Frontal cortex (tissue), 4 donors: ENCODE results near the gene PMEPA1. TPM values are rescaled to one million over a fixed set of nuclear protein-coding genes. Genes with fewer than 3 reads are reported as not detected.
A peak's percentile ranks its signal among the peaks of the same experiment; 100 is the strongest.

Source experiments
- DNase-seq, 2 donors: peaks; one replicate each; pipeline ENCODE4 v3.0.0; 2012; ENCODE audit warnings: low spot score in 2 of 2
- FAIRE-seq: peaks from 2 replicates; lab custom pipeline; 2012; peaks lifted over from hg19 to GRCh38; lab: Jason Lieb, UNC
- total RNA-seq: library from RNA; depleted of rRNA; stranded (reverse); fragments of >200 nt; gene quantifications from one replicate; pipeline ENCODE4 v1.2.3, GENCODE V29; 2014
- donor health status: control.
- donor health status: control.
- donor health status: control.

Gene PMEPA1
- total RNA-seq, 1 donor from 2014 or later: 6.1 TPM

DNA sequence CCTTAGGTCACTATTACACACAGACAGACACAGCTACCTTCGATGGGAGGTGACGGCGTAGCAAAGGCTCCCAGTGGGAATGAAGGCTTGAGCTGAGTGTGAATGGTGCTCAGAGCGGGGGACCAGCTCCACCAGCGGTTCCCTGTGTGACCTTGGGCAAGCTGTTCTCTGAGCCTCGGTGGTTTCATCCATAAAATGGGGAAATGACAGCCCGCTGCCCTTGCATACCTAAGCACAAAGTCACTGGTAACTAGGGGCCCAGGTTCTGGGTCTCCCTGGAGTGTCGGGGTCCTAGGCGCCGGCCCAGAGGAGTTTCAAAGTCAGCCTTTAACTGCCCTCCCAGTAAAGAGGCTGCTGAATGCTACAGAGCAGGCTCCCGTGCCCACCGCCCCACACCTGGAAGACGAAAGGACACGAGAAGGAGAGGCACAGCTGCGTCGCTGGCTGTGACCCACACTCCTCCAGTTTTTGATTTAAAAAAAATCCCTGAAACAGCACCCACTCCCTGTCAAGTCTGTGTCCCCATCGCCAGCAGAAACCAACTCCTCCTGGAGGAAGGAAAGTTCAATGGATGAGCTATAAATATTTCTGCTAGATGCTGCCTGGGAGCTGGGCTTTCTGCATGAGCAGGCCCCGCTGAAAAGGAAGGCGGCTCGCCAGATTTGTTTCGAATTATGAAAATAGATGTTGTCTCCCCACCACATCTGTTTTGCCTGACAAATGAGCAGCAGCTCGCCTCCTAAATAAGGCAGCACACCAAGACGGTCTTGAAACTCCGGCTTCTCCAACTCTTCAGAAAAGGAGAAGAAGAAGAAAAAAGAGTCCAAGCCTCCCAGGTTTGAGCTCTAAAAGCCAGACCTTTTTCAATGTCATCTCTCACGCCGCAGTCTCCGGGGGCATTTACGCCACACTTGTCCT is 27.4 kb downstream of the PMEPA1 start:
- FAIRE-seq (no peak), DNase-seq (no peak)

DNA sequence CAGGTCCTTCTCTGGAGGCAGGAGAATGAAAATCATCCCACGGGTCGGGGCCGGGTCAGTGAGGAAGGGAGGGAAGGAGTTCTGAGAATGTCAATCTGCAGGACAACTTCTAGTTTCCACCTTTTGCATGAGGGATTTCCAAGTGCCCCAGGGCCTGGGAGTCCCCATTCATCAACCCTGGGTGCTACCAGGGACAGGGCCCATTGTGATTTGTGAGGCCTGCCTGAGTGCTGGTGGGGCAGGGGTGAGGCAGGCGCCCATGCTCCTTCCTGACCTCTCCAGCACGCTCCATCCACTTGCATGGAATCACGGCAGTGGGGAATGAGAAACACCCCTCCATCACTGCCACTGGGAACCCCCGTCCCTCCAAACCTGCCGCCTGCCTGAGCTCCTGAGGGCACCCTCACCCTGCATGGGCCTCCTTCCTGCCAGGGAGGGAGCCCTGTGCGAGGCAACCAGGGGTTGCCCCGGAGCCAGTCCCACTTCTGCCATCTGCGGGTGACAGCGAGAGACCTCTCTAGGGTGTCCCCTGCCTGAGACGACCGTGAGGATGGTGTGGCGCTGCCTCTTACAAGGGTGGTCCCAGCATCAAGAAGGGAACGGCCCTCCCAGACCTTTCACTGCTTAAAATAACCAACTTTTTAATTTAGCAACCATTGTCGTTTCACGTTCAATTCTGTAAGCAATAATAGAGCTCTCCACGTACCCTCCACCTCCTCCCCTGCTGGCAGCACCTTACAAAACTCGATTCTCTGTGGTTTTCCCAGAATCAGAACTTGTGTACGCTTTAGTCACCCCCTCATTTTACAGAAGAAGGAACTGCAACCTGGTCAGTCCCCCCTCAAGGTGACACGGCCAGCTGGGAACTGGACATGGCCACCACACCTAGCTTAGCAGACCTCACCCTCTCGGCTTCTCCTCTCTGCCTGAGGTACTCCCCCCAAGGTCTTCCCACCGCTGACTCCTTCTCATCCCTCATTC is 28.6 kb downstream of the PMEPA1 start:
- DNase-seq: no peak

GRCh38 chr20:57680131-57680716 is 29.6 kb downstream of the PMEPA1 start:
- FAIRE-seq (no peak), DNase-seq (no peak)

More for the DNA sequence above, 28.6 kb downstream of the PMEPA1 start:
- no peak for FAIRE-seq

- DNase-seq (no peak), FAIRE-seq (no peak)
These were observed 30.7 kb downstream of the PMEPA1 start for GRCh38 chr20:57679113-57679512.

DNA sequence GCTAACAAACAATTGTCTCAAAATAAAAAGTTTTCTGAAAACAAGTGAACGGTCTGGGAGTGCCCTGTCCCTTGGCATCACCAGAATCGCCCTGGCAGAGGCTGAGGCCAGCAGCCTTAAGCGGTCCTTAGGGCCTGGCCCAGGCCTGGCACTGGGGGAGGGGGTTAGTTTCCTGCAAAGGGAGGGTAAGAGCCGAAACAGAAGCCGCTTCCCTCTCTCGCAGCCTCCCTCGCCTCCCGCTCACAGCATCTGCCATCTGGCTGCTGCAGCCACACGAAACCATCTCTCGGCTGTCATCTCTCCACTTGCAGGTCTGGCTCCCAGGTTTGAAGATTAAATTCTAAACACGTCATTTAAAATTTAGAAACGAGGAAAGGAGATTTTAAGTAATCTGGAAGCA is 31.5 kb downstream of the PMEPA1 start:
- FAIRE-seq: no peak
- DNase-seq: no peak

DNA sequence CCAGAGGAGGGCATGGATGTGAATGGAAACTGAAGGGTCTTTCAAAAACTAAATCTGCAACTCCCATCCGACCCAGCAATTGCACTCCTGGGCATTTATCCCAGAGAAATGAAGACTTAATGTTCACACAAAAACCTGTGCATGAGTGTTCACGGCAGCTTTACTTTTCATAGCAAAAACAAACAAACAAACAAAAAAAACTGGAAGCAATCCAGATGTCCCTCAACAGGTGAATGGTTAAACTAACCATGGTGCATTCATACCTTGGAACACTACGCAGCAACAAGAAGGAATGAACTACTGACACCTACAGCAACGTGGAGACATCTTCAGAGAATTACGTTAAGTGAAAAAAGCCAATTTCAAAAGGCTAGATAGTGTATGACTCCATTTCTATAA is 32.2 kb downstream of the PMEPA1 start:
- FAIRE-seq (no peak), DNase-seq (no peak)

DNA sequence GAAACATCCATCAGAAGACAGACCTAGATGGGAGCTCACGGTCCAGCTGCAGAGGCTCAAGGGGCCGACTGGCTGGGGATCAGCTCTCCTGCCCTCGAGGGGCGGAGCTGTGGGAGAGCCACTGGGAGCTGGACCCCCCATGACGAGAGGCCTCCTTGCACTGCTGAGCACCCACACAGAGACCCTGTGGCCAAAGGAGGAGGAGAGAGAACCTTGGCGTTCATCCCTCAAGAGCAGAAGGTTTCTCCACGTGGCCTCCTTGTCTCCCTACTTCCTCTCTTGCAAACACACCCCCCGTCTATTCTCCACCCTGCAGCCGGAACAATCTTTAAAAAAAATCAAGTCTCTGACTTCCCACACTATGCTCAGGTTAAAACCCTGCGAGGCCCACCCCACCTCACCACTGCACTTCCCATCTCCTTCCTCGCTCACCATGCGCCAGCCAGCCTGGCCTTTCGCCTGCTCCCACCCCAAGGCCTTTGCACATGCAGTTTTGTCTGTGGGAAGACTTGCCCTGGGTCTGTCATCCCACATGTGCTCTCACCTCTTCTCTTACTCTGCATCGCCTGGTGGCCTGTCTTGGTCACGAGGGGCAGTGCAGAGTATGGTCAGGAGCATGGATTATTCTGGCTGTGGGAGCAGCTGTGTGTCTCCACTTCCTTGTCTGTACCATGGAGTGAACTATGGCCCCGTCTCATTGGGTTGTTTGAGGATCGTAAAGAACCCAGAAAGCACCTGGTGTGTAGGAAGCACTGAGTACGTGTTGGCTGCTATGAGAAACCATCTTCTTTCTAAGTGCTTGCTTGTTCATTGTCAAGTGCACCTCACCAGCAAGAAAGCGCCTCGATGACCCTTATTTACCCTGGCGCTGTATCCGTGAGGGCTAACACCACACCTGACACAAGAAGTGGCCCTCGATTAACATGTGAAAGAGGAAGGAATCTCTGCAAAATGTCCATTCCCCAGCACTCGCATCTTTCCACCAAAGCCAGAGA is 32.9 kb downstream of the PMEPA1 start:
- FAIRE-seq: no peak
- no peak for DNase-seq

GRCh38 chr20:57675773-57676172 is 34.0 kb downstream of the PMEPA1 start:
- no peak for DNase-seq
- no peak for FAIRE-seq

- no peak for FAIRE-seq
These were observed 36.8 kb downstream of the PMEPA1 start for GRCh38 chr20:57672953-57673575.

GRCh38 chr20:57672164-57672563 is 37.7 kb downstream of the PMEPA1 start:
- FAIRE-seq: no peak
- peak in 1 of 2 donors; percentile 50 for DNase-seq

More at GRCh38 chr20:57672953-57673575, 36.8 kb downstream of the PMEPA1 start:
- no peak for DNase-seq

GRCh38 chr20:57671662-57672061 is 38.2 kb downstream of the PMEPA1 start:
- FAIRE-seq (no peak), DNase-seq (no peak)

- FAIRE-seq: no peak
These were observed 38.8 kb downstream of the PMEPA1 start for GRCh38 chr20:57671072-57671391.

GRCh38 chr20:57670288-57671071 is 39.3 kb downstream of the PMEPA1 start:
- FAIRE-seq: no peak
- no peak for DNase-seq

More at GRCh38 chr20:57671072-57671391, 38.8 kb downstream of the PMEPA1 start:
- DNase-seq: no peak

GRCh38 chr20:57669632-57670031 is 40.2 kb downstream of the PMEPA1 start:
- FAIRE-seq: no peak
- DNase-seq: no peak

- FAIRE-seq (no peak), DNase-seq (no peak)
These were observed 41.7 kb downstream of the PMEPA1 start for GRCh38 chr20:57667924-57668782.

GRCh38 chr20:57667388-57667787 is 42.4 kb downstream of the PMEPA1 start:
- no peak for FAIRE-seq
- DNase-seq: no peak

DNA sequence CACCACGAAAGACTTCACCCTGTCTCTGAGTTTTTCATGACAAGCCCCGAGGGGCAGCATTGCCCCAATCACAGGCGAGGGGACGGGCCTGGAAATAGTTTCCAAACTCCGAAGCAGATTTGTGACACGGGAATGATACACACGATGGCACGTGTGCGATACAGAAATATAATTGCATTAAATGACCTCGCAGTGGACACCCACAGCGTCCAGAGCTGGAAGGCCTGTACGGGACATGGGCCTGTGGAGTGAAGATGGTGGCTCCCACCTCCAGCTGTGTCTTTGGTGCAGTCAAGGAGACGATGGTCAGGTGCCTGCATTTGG is 43.0 kb downstream of the PMEPA1 start:
- no peak for FAIRE-seq

More for the DNA sequence above, 43.0 kb downstream of the PMEPA1 start:
- no peak for DNase-seq
